Measurements from ENCODE around the gene SH3RF3.

The SH3RF3 gene

GRCh38 chr2:109367683-109368082 is 238.7 kb downstream of the SH3RF3 start:
- no CpG with 5 or more reads among the region's 1 CpG for WGBS (ENCODE audit: insufficient coverage)
- DNase-seq: no peak
- Histone ChIP-seq H3K4me3 (ENCODE audit: control insufficient read depth in 1 of 7, extremely low read depth in 1 of 7, insufficient read depth in 4 of 7, low read depth in 2 of 7, low read length in 6 of 7) (no peak overlapping the region), H3K36me3 (ENCODE audit: control insufficient read depth in 4 of 4, insufficient read depth in 4 of 4, low read length in 3 of 4) (no peaks in the 10 kb centered on the region), H3K27me3 (replicated peaks in 2 of 5; ENCODE audit: control insufficient read depth in 4 of 5, insufficient read depth in 5 of 5, low read length in 4 of 5) (no peaks in the 10 kb centered on the region), H3K27ac (ENCODE audit: insufficient read depth in 1 of 2, low read depth in 1 of 2, low read length in 2 of 2, poor library complexity in 1 of 2, severe bottlenecking in 2 of 2) (no peak overlapping the region), H3K4me1 (ENCODE audit: control extremely low read depth in 1 of 4, control insufficient read depth in 4 of 4, insufficient read depth in 4 of 4, low read length in 3 of 4) (no peaks in the 10 kb centered on the region), H3K9me3 (ENCODE audit: control extremely low read depth in 1 of 5, control insufficient read depth in 4 of 5, insufficient read depth in 2 of 5, low read depth in 1 of 5, low read length in 4 of 5) (no peaks in the 10 kb centered on the region)
- POLR2A ChIA-PET: no interaction called here
- CTCF ChIA-PET: no interaction called here

- POLR2A ChIA-PET: interaction anchor here (0.6 kb wide), 1 partner anchor 20 kb away, joined by 3 read pairs; no protein-coding TSS in a partner anchor
- Histone ChIP-seq H3K9me3 (ENCODE audit: control extremely low read depth in 1 of 5, control insufficient read depth in 4 of 5, insufficient read depth in 2 of 5, low read depth in 1 of 5, low read length in 4 of 5) (no peaks in the 10 kb centered on the region), H3K4me3 (ENCODE audit: control insufficient read depth in 1 of 7, extremely low read depth in 1 of 7, insufficient read depth in 4 of 7, low read depth in 2 of 7, low read length in 6 of 7) (no peak overlapping the region), H3K36me3 (ENCODE audit: control insufficient read depth in 4 of 4, insufficient read depth in 4 of 4, low read length in 3 of 4) (no peaks in the 10 kb centered on the region), H3K4me1 (ENCODE audit: control extremely low read depth in 1 of 4, control insufficient read depth in 4 of 4, insufficient read depth in 4 of 4, low read length in 3 of 4) (no peaks in the 10 kb centered on the region), H3K27ac (ENCODE audit: insufficient read depth in 1 of 2, low read depth in 1 of 2, low read length in 2 of 2, poor library complexity in 1 of 2, severe bottlenecking in 2 of 2) (no peak overlapping the region), H3K27me3 (replicated peaks in 2 of 5; ENCODE audit: control insufficient read depth in 4 of 5, insufficient read depth in 5 of 5, low read length in 4 of 5) (peaks cover 0 to under 1% (median 0%) of the 10 kb centered on the region in 5 experiments)
- CTCF ChIA-PET: interaction anchor here (1.0 kb wide), 1 partner anchor 9 kb away, joined by 3 read pairs; no protein-coding TSS in a partner anchor
- 91% methylated on average over 8 of the region's 10 CpGs for WGBS (ENCODE audit: insufficient coverage)
- DNase-seq: no peak
Observed at GRCh38 chr2:109368798-109369197, 239.8 kb downstream of the SH3RF3 start.

DNA sequence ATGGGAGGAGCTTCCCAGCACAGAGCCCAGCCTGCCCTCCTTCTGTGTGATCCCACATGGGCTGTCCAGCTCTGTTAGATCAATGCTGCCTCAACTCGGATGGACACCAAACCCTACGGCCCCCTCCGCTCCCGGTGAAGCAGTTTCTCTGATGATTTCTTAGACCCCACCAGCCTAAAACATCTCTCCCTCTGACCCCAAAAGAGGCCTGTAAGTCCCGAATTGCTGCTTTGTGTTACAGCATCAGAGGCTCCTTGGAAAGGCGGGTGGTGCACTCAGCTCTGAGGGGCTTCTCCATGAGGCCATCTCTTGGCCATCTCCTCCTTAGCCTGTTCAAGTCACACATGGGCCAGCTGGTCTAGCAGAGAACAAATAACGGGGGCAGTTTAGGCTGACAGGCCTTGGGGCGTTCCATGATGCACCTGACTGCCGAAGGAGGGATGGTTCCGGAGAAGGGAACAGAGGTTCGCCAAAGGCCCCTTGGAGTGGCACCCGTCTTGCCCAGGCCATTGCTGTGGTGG is 240.7 kb downstream of the SH3RF3 start:
- CTCF ChIA-PET: no interaction called here

DNA sequence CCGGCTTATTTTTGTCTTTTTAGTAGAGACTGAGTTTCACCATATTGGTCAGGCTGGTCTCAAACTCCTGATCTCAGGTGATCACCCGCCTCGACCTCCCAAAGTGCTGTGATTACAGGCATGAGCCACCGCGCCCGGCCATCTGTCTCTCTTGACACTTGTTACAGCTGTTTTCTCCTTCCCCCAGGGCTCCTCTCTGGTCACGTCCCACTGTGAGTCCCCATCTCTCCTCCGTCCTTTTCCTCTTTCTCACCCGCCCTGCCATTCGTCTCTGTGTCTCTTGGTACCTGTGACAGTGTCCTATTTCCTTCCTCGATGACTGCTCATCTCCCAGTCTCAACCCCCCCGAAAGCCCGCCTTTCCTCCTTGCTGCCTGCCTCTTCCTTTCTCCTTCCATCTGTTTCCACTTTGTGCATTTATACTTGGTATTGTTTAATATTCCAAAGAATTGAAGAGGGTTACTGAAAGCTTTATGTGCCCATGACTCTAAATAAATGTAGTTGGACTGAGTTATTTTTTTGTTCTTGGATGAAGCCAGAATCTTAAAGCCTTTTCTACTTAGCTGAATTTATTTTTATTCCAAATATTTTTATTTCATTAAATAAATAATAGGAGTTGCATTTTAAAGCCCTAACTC is 241.5 kb downstream of the SH3RF3 start:
- WGBS (ENCODE audit: insufficient coverage): 94% methylated on average over 11 of the region's 13 CpGs
- Histone ChIP-seq H3K27ac (ENCODE audit: insufficient read depth in 1 of 2, low read depth in 1 of 2, low read length in 2 of 2, poor library complexity in 1 of 2, severe bottlenecking in 2 of 2) (no peak overlapping the region), H3K4me1 (ENCODE audit: control extremely low read depth in 1 of 4, control insufficient read depth in 4 of 4, insufficient read depth in 4 of 4, low read length in 3 of 4) (no peaks in the 10 kb centered on the region), H3K36me3 (ENCODE audit: control insufficient read depth in 4 of 4, insufficient read depth in 4 of 4, low read length in 3 of 4) (no peaks in the 10 kb centered on the region), H3K27me3 (replicated peaks in 2 of 5; ENCODE audit: control insufficient read depth in 4 of 5, insufficient read depth in 5 of 5, low read length in 4 of 5) (peaks cover 0 to 2% (median 0%) of the 10 kb centered on the region in 5 experiments), H3K9me3 (ENCODE audit: control extremely low read depth in 1 of 5, control insufficient read depth in 4 of 5, insufficient read depth in 2 of 5, low read depth in 1 of 5, low read length in 4 of 5) (no peaks in the 10 kb centered on the region), H3K4me3 (ENCODE audit: control insufficient read depth in 1 of 7, extremely low read depth in 1 of 7, insufficient read depth in 4 of 7, low read depth in 2 of 7, low read length in 6 of 7) (no peak overlapping the region)
- POLR2A ChIA-PET: no interaction called here
- DNase-seq: no peak
- CTCF ChIA-PET: no interaction called here

More for the DNA sequence above, 240.7 kb downstream of the SH3RF3 start:
- POLR2A ChIA-PET: interaction anchor here (0.6 kb wide), 1 partner anchor 19 kb away, joined by 3 read pairs; no protein-coding TSS in a partner anchor
- WGBS (ENCODE audit: insufficient coverage): 96% methylated on average over 9 of the region's 12 CpGs
- no peak for DNase-seq
- Histone ChIP-seq H3K4me1 (ENCODE audit: control extremely low read depth in 1 of 4, control insufficient read depth in 4 of 4, insufficient read depth in 4 of 4, low read length in 3 of 4) (no peaks in the 10 kb centered on the region), H3K27ac (ENCODE audit: insufficient read depth in 1 of 2, low read depth in 1 of 2, low read length in 2 of 2, poor library complexity in 1 of 2, severe bottlenecking in 2 of 2) (no peak overlapping the region), H3K36me3 (ENCODE audit: control insufficient read depth in 4 of 4, insufficient read depth in 4 of 4, low read length in 3 of 4) (no peaks in the 10 kb centered on the region), H3K4me3 (ENCODE audit: control insufficient read depth in 1 of 7, extremely low read depth in 1 of 7, insufficient read depth in 4 of 7, low read depth in 2 of 7, low read length in 6 of 7) (no peak overlapping the region), H3K27me3 (replicated peaks in 2 of 5; ENCODE audit: control insufficient read depth in 4 of 5, insufficient read depth in 5 of 5, low read length in 4 of 5) (peaks cover 0 to 2% (median 0%) of the 10 kb centered on the region in 5 experiments), H3K9me3 (ENCODE audit: control extremely low read depth in 1 of 5, control insufficient read depth in 4 of 5, insufficient read depth in 2 of 5, low read depth in 1 of 5, low read length in 4 of 5) (no peaks in the 10 kb centered on the region)

DNA sequence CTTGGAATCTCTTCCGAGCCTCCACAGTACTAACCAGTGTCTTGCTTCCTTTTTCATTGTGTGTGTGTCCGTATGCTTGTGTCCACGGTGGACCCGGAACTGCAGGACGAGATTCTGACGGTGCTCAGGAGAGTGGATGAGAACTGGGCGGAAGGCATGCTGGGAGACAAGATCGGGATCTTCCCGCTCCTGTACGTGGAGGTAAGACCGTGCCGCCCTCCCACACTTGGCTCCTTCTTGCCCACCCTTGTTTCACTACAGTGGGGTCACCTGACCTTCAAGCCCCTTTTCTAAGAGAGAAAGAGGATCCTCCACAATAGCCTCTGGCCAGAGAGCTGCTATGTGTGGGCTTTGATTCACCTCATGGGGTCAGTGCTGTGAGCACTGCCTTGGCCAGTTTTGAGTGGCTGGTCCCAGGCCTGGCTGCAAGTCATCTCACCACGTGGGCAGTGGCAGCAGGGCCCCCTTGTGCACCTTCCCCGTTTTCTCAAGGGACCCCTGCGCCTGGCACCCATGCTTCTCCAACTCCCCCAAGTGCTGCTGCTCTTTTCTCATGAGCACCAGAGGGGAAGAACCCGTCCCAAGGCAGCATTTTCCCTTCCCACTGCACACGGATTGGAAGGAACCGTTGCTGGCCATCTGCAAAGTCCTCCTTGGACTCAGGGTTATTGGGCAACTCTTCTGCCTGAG is 242.6 kb downstream of the SH3RF3 start:
- no peak for DNase-seq
- ChIA-PET CTCF (no interaction called here), POLR2A (no interaction called here)
- Histone ChIP-seq H3K27me3 (replicated peaks in 2 of 5; ENCODE audit: control insufficient read depth in 4 of 5, insufficient read depth in 5 of 5, low read length in 4 of 5) (peaks cover 0 to 2% (median 0%) of the 10 kb centered on the region in 5 experiments), H3K4me3 (ENCODE audit: control insufficient read depth in 1 of 7, extremely low read depth in 1 of 7, insufficient read depth in 4 of 7, low read depth in 2 of 7, low read length in 6 of 7) (no peak overlapping the region), H3K4me1 (ENCODE audit: control extremely low read depth in 1 of 4, control insufficient read depth in 4 of 4, insufficient read depth in 4 of 4, low read length in 3 of 4) (no peaks in the 10 kb centered on the region), H3K9me3 (ENCODE audit: control extremely low read depth in 1 of 5, control insufficient read depth in 4 of 5, insufficient read depth in 2 of 5, low read depth in 1 of 5, low read length in 4 of 5) (no peaks in the 10 kb centered on the region), H3K36me3 (ENCODE audit: control insufficient read depth in 4 of 4, insufficient read depth in 4 of 4, low read length in 3 of 4) (no peaks in the 10 kb centered on the region), H3K27ac (ENCODE audit: insufficient read depth in 1 of 2, low read depth in 1 of 2, low read length in 2 of 2, poor library complexity in 1 of 2, severe bottlenecking in 2 of 2) (no peak overlapping the region)
- 97% methylated on average over 17 of the region's 18 CpGs for WGBS (ENCODE audit: insufficient coverage)

GRCh38 chr2:109372171-109372568 is 243.2 kb downstream of the SH3RF3 start:
- no peaks in the 10 kb centered on the region for H3K36me3 ChIP-seq (ENCODE audit: control insufficient read depth in 4 of 4, insufficient read depth in 4 of 4, low read length in 3 of 4)
- CTCF ChIA-PET: no interaction called here
- 100% methylated on average over 1 of the region's 4 CpGs for WGBS (ENCODE audit: insufficient coverage)

DNA sequence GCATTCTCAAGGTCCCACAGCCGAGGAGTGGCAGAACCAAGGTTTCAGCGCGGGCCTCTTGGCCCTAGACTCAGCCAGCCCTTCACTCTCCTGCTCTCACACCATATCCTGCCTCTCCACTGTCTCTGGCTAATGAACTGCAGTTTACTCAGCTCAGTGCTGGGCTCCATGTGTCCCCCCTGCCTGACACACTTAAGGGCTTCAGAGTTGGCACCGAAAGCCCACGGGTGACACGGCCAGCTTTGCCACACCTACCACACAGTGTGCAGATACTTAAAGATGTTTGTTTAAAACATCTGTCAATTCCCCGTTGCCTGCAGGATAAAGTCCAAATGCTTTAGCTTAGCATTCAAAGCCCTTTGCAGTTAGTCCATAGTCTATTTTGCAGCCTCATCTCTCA is 243.6 kb downstream of the SH3RF3 start:
- no peak for DNase-seq
- Histone ChIP-seq H3K36me3 (ENCODE audit: control insufficient read depth in 4 of 4, insufficient read depth in 4 of 4, low read length in 3 of 4) (no peaks in the 10 kb centered on the region), H3K27ac (ENCODE audit: insufficient read depth in 1 of 2, low read depth in 1 of 2, low read length in 2 of 2, poor library complexity in 1 of 2, severe bottlenecking in 2 of 2) (no peak overlapping the region), H3K27me3 (replicated peaks in 2 of 5; ENCODE audit: control insufficient read depth in 4 of 5, insufficient read depth in 5 of 5, low read length in 4 of 5) (peaks cover 0 to 2% (median 0%) of the 10 kb centered on the region in 5 experiments), H3K4me3 (ENCODE audit: control insufficient read depth in 1 of 7, extremely low read depth in 1 of 7, insufficient read depth in 4 of 7, low read depth in 2 of 7, low read length in 6 of 7) (no peak overlapping the region), H3K9me3 (ENCODE audit: control extremely low read depth in 1 of 5, control insufficient read depth in 4 of 5, insufficient read depth in 2 of 5, low read depth in 1 of 5, low read length in 4 of 5) (no peaks in the 10 kb centered on the region), H3K4me1 (ENCODE audit: control extremely low read depth in 1 of 4, control insufficient read depth in 4 of 4, insufficient read depth in 4 of 4, low read length in 3 of 4) (no peaks in the 10 kb centered on the region)
- CTCF ChIA-PET: no interaction called here
- POLR2A ChIA-PET: interaction anchor here (0.6 kb wide), 1 partner anchor 78 kb away, joined by 3 read pairs; no protein-coding TSS in a partner anchor
- WGBS (ENCODE audit: insufficient coverage): 96% methylated on average over 5 of the region's 7 CpGs

More at GRCh38 chr2:109372171-109372568, 243.2 kb downstream of the SH3RF3 start:
- Histone ChIP-seq H3K27ac (ENCODE audit: insufficient read depth in 1 of 2, low read depth in 1 of 2, low read length in 2 of 2, poor library complexity in 1 of 2, severe bottlenecking in 2 of 2) (no peak overlapping the region), H3K9me3 (ENCODE audit: control extremely low read depth in 1 of 5, control insufficient read depth in 4 of 5, insufficient read depth in 2 of 5, low read depth in 1 of 5, low read length in 4 of 5) (no peaks in the 10 kb centered on the region), H3K4me3 (ENCODE audit: control insufficient read depth in 1 of 7, extremely low read depth in 1 of 7, insufficient read depth in 4 of 7, low read depth in 2 of 7, low read length in 6 of 7) (no peak overlapping the region), H3K4me1 (ENCODE audit: control extremely low read depth in 1 of 4, control insufficient read depth in 4 of 4, insufficient read depth in 4 of 4, low read length in 3 of 4) (no peaks in the 10 kb centered on the region), H3K27me3 (replicated peaks in 2 of 5; ENCODE audit: control insufficient read depth in 4 of 5, insufficient read depth in 5 of 5, low read length in 4 of 5) (peaks cover 0 to 2% (median 0%) of the 10 kb centered on the region in 5 experiments)
- POLR2A ChIA-PET: interaction anchor here (0.6 kb wide), 1 partner anchor 78 kb away, joined by 3 read pairs; no protein-coding TSS in a partner anchor
- no peak for DNase-seq

Measured in common myeloid progenitor, CD34-positive (primary cell).